ENCODE data around the gene BMPR1A. TPM values are rescaled to one million over a fixed set of nuclear protein-coding genes. Genes with fewer than 3 reads are reported as not detected.

Gene BMPR1A
- total and polyA plus RNA-seq, 10 of the 15 experiments (the other 5 are each of a cell fraction or from before 2014, with no cell fraction given), result 2.3 to 22.7 (median 13.1) TPM

- Histone ChIP-seq H3K9me3 (replicated peaks; ENCODE audit: control insufficient read depth, insufficient read depth, low read length) (no peaks in the 10 kb centered on the region), H3K4me3 (no peak overlapping the region), H3K79me2 (ENCODE audit: control insufficient read depth, insufficient read depth, low read length) (no peaks in the 10 kb centered on the region), H3K4me1 (ENCODE audit: control insufficient read depth, insufficient read depth, low read length) (no peaks in the 10 kb centered on the region; the same call in 1 of the 2 replicates), H3K9ac (ENCODE audit: control insufficient read depth, insufficient read depth, low read length) (no peak overlapping the region), H3K36me3 (ENCODE audit: control insufficient read depth in 2 of 2, insufficient read depth in 2 of 2, low read length in 1 of 2) (no peaks in the 10 kb centered on the region), H3K4me2 (ENCODE audit: control insufficient read depth, insufficient read depth) (no peak overlapping the region), H3K27me3 (replicated peaks in 1 of 2; ENCODE audit: control insufficient read depth in 2 of 2, insufficient read depth in 2 of 2, low read length in 1 of 2) (no peaks in the 10 kb centered on the region), H2AFZ (ENCODE audit: control insufficient read depth, low read depth, low read length) (no peak overlapping the region), H4K20me1 (ENCODE audit: control insufficient read depth, insufficient read depth) (no peaks in the 10 kb centered on the region), H3K27ac (ENCODE audit: control insufficient read depth, insufficient read depth) (no peak overlapping the region)
- no TSS peak for BruUV-seq (replicated peaks)
- intact Hi-C loops (cut with micrococcal nuclease; ENCODE audit: unreplicated experiment), result no loop called here
- POLR2A ChIA-PET, result no interaction called here
- CTCF ChIA-PET, result interaction anchor here (1.8 kb wide), 1 partner anchor 16 kb away, joined by 7 read pairs; no protein-coding TSS in a partner anchor
- RAD21 ChIA-PET (ENCODE audit: unreplicated experiment), result no interaction called here
- ATAC-seq, result no peak
- no peak for DNase-seq (ENCODE audit: low read depth, low spot score)
- in situ Hi-C loops (cut with MboI), result no loop called here
- FAIRE-seq, result no peak
- no peak for TF ChIP-seq RUNX3 (IDR thresholded peaks at IDR 0.05; ENCODE audit: low read length)
- TF ChIP-seq TBL1XR1 (IDR thresholded peaks at IDR 0.05; ENCODE audit: low read depth, low read length), result no peak
- no peak for TF ChIP-seq TARDBP (IDR thresholded peaks at IDR 0.05; ENCODE audit: borderline replicate concordance)
- TF ChIP-seq BMI1 (IDR thresholded peaks at IDR 0.05; ENCODE audit: borderline replicate concordance), result no peak
- TF ChIP-seq BCL3 (IDR thresholded peaks at IDR 0.05; ENCODE audit: borderline replicate concordance, insufficient read depth, low read depth, low read length, poor library complexity, severe bottlenecking), result no peak
- TF ChIP-seq FOXM1 (IDR thresholded peaks at IDR 0.05; ENCODE audit: low read depth, low read length), result no peak
- no peak for TF ChIP-seq EGR1 (IDR thresholded peaks at IDR 0.05; ENCODE audit: borderline replicate concordance in 1 of 2, low read depth in 2 of 2, low read length in 2 of 2)
- no peak for TF ChIP-seq KAT2A (conservative IDR thresholded peaks at IDR 0.05; ENCODE audit: control insufficient read depth, low read depth, low read length)
- no peak for TF ChIP-seq CHD1 (IDR thresholded peaks at IDR 0.05; ENCODE audit: low read depth, low read length)
- no peak for TF ChIP-seq FOS (IDR thresholded peaks at IDR 0.05; ENCODE audit: borderline replicate concordance, extremely low read depth, insufficient read length)
- no peak for TF ChIP-seq EED (IDR thresholded peaks at IDR 0.05; ENCODE audit: low read depth)
- TF ChIP-seq SUZ12 (IDR thresholded peaks at IDR 0.05; ENCODE audit: unreplicated experiment), result no peak
- no peak for TF ChIP-seq HSF1 (IDR thresholded peaks at IDR 0.05; ENCODE audit: low read depth, low read length)
- TF ChIP-seq IKZF1 (conservative IDR thresholded peaks at IDR 0.05), result no peak
- TF ChIP-seq NR2F1 (conservative IDR thresholded peaks at IDR 0.05), result no peak
- SMC1A ChIA-PET (ENCODE audit: uncharacterized antibody, unreplicated experiment), result interaction anchor here (0.6 kb wide), 1 partner anchor 563 kb away, joined by 3 read pairs; no protein-coding TSS in a partner anchor
Measured at GRCh38 chr10:86944471-86944870, 188.1 kb downstream of the BMPR1A start.

Measured in GM12878 (cell line).